Heart right ventricle (tissue), 16 donors: Measurements from ENCODE around the gene DUSP22. TPM values are rescaled to one million over a fixed set of nuclear protein-coding genes. Genes with fewer than 3 reads are reported as not detected.

Experiments used
- ATAC-seq, 8 donors: fragments of 200-7000 bp; cut with Tn5 transposase; one replicate each; pipeline ENCODE4 v1.9.1; 2020; ENCODE audit warnings: mild to moderate bottlenecking in 8 of 8, moderate library complexity in 8 of 8, moderate number of reproducible peaks in 1 of 8
- DNase-seq, 2 donors: peaks; one replicate each; pipeline ENCODE4 v3.0.0-alpha.2; 2020
- H3K27ac ChIP-seq, 10 donors: fragments of 200-600 bp; sonication (generic) in 2 of 10; one replicate each; pipeline versions ENCODE4 v1.5.0 to v1.8.0; 2020 to 2022; ENCODE audit warnings: mild to moderate bottlenecking in 3 of 10
- H3K27me3 ChIP-seq, 7 donors: fragments of 200-600 bp; one replicate each; pipeline ENCODE4 v1.8.0; 2021 to 2022; ENCODE audit warnings: mild to moderate bottlenecking in 2 of 7
- H3K36me3 ChIP-seq, 9 donors: fragments of 200-600 bp; sonication (generic) in 1 of 9; one replicate each; pipeline versions ENCODE4 v1.5.0 to v1.8.0; 2020 to 2022; ENCODE audit warnings: mild to moderate bottlenecking in 2 of 9
- H3K4me1 ChIP-seq, 9 donors: fragments of 200-600 bp; sonication (generic) in 1 of 9; one replicate each; pipeline versions ENCODE4 v1.5.0 to v1.8.0; 2020 to 2022; ENCODE audit warnings: mild to moderate bottlenecking in 4 of 9
- H3K4me3 ChIP-seq, 10 donors: fragments of 200-600 bp; sonication (generic) in 2 of 10; one replicate each; pipeline versions ENCODE4 v1.5.0 to v1.8.0; 2020 to 2022; ENCODE audit warnings: mild to moderate bottlenecking in 7 of 10, moderate library complexity in 2 of 10
- H3K9me3 ChIP-seq, 11 donors: fragments of 200-600 bp in 10 of 11; sonication (generic) in 2 of 11; one replicate each; pipeline versions ENCODE4 v1.5.0 to v1.8.0; 2013 to 2022; ENCODE audit warnings: mild to moderate bottlenecking in 2 of 11, control low read depth in 1 of 11, moderate library complexity in 1 of 11
- CTCF ChIP-seq, 9 donors: fragments of 200-600 bp; sonication (generic) in 2 of 9; IDR thresholded peaks; one replicate each; pipeline versions ENCODE4 v1.5.0 to v1.8.0; 2021 to 2022; ENCODE audit warnings: antibody characterized with exemption in 9 of 9, mild to moderate bottlenecking in 5 of 9, moderate library complexity in 1 of 9
- WGBS, 2 donors: extraction: QIAGEN DNeasy Blood & Tissue Kit; methylation state at CpG; one replicate each; pipeline ENCODE4 v1.1.7; 2013; ENCODE audit warnings: inconsistent platforms in 1 of 2; 5-methylcytosine and 5-hydroxymethylcytosine counted together
- intact Hi-C, 10 donors: fragments of 100-400 bp; cut with DNase I; formaldehyde crosslinking; loops; one replicate each; pipeline versions ENCODE4 v1.11.1 to v1.14.2; 2022
- polyA plus RNA-seq, 2 donors: library from polyadenylated mRNA; stranded (reverse); fragments of 200-250 nt; gene quantifications; one replicate each; pipeline ENCODE4 v1.2.3, GENCODE V29; 2013
- total RNA-seq, 10 donors: library from RNA; stranded (reverse); fragmentation: NEBNext Ultra II Directional in 3 of 10; extraction: Animal tissue kit (Norgen Biotek cat#: 25700) in 3 of 10; gene quantifications; one replicate each; pipeline versions ENCODE4 v1.2.1 to v1.2.4, GENCODE V29; 2021 to 2023
- donor health status: Arrhythmogenic right ventricular cardiomyopathy.
- donor health status: ischemic (EF 13 %, LVEDD 7.1; RV severe dilation, severe dysfunction).
- donor health status: healthy with polysubstance abuse.
- donor health status: DM: no; HTN: yes; CAD: no.
- donor health status: DM: no; HTN: no; CAD: no.
- donor health status: ischemic (EF 25% LVEDD 6.9; RV normal size, moderate dysfunction).
- donor health status: ischemic (EF 25% LVEDD 5.7; RV mildly dilated, moderate dysfunction).
- donor health status: healthy.
- donor health status: DM: yes; HTN: yes; CAD: no.
- donor health status: Ischemic cardiomyopathy.
- donor health status: ischemic (EF 35%, LVEDD 5.7; RV mildly dilated, moderate dysfunction).
- donor health status: nonischemic (EF 11% LVEDD 7.7; RV severe dilation, severe dysfunction).
- donor health status: DM: yes; HTN: yes; CAD: no.
- donor health status: PGD.
- donor health status: ischemic (EF 29% LVEDD 5.4; RV normal size, mild dysfunction).
- donor health status: nonischemic (EF 23%, LVEDD 6.1; RV moderate dilation, normal function).

The DUSP22 gene
- total and polyA plus RNA-seq, 12 donors: 32.0 to 70.4 (median 51.9) TPM

DNA sequence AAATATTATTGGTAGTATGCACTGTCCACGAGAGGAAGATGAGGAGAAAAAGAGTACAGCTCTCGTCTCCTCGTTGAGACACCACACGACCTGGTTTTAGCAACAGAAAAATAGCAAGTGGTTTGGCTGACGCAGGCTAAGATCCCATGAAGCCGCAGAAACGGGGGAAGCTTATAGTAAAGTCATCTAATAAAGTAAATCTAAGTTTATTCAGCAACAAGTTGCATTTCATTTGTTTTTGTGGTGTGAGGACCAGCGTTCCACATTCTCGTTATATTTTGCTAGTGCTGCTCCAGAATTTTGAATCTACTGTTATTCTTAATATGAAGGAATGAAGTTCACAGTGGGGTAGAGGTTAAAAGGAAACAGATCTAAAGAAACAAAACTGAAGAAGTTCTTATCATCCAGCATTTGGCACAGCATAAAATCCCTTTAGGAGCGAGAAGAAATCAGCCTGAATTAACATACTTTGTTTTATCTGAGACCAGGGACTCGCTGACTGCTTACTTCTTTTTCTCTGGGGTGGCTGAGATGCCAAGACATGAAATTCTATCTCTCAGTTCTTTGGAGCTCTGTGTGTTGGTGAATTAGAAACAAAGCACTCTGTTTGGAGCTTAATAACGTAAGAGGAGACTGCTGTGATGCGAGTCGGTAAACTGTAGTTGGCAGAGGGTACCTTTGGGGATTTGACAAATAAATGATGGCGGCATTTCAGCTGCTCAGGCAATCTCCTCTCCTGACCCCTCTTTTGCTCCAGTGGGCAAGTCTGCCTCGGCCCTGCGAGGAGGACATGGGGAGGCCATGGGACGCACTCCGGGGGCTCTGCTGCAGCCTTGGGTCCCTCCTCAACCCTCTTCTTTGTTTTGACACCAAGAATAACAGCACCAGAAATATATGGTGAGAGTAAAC, 74.4 kb downstream of the DUSP22 start:
- WGBS, 2 donors: 71% methylated on average over 19 of the region's 19 CpGs
- intact Hi-C loops: no loop called here
- no peak overlapping the region for H3K27ac ChIP-seq
- TF ChIP-seq CTCF (IDR thresholded peaks at IDR 0.05): no peak
- no peak overlapping the region for H3K4me3 ChIP-seq
- H3K27me3 ChIP-seq: peaks cover 0 to 42% (median 32%) of the 10 kb centered on the region in 7 donors
- no peak for DNase-seq
- H3K36me3 ChIP-seq: no peaks in the 10 kb centered on the region
- peaks cover 0 to 13% (median 0%) of the 10 kb centered on the region in 11 donors for H3K9me3 ChIP-seq
- no peak for ATAC-seq
- no peaks in the 10 kb centered on the region for H3K4me1 ChIP-seq

GRCh38 chr6:367298-367794, 75.1 kb downstream of the DUSP22 start:
- Histone ChIP-seq H3K4me3 (no peak overlapping the region), H3K36me3 (no peaks in the 10 kb centered on the region), H3K9me3 (peaks cover 0 to 13% (median 0%) of the 10 kb centered on the region in 11 donors), H3K27me3 (peaks cover 0 to 45% (median 34%) of the 10 kb centered on the region in 7 donors), H3K4me1 (no peaks in the 10 kb centered on the region), H3K27ac (no peak overlapping the region)
- DNase-seq: no peak
- peak in 3 of 8 donors; percentile 8 to 18 (median 9) for ATAC-seq
- no peak for TF ChIP-seq CTCF (IDR thresholded peaks at IDR 0.05)
- intact Hi-C loops: no loop called here
- 81 to 83% methylated on average over 8 of the region's 8 CpGs for WGBS, 2 donors

DNA sequence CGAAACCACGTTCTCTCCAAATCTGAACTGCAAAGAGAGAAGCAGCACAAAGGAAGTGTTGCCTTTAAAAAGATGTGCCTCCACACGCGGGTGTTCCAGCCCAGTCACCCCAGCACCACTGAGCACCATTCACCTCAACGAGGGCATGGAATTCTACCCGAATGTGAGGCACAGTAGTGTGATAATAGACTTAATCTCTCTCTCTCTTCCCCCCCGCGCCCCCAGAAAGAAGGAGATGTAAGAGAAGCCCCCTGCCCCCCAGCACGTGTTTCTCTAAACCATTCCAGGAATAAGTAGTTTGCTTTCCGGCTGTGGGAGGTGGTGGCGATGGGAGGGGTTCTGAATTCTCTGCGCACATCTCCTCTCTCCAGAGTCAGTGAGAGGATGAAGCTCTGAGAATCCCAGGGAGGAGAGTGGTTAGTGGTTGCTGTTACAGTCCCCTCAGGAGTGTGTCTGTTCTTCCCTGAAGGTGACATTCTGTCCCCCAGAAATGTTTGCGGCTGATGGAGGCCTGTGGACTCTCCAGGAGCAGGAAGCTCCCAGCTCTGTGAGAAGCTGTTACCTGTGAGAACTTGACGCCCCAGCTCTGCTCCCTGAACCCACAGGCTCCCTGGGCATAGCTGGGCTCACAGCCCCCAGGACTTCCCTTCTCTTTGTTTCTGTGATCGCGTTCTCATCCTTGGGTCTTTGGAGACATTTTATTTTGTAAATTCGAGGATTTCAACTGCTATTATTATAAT, 75.8 kb downstream of the DUSP22 start:
- TF ChIP-seq CTCF (IDR thresholded peaks at IDR 0.05): no peak
- H3K4me3 ChIP-seq: no peak overlapping the region
- H3K4me1 ChIP-seq: peaks cover 0 to 3% (median 0%) of the 10 kb centered on the region in 9 donors
- H3K36me3 ChIP-seq: no peaks in the 10 kb centered on the region
- peaks cover 0 to 13% (median 0%) of the 10 kb centered on the region in 11 donors for H3K9me3 ChIP-seq
- no peak for ATAC-seq
- no peak for DNase-seq
- intact Hi-C loops: no loop called here
- WGBS, 2 donors: 72 to 75% methylated on average over 17 of the region's 17 CpGs
- H3K27me3 ChIP-seq: peaks cover 0 to 52% (median 41%) of the 10 kb centered on the region in 7 donors
- no peak overlapping the region for H3K27ac ChIP-seq
